GM19372 (cell line): ENCODE data around the gene ABCC1.
"Not testable (repeated sequence)": the region's sequence is repeated elsewhere in the genome, so short reads cannot be mapped to it uniquely, and the experiment has no call there.

Source experiments
- ATAC-seq: cut with Tn5 transposase; IDR thresholded peaks from one replicate; pipeline ENCODE4 v1.9.1; 2021; ENCODE audit warnings: mild to moderate bottlenecking, low read depth, moderate library complexity; ENCODE audit not compliant: unreplicated experiment

ABCC1 gene

DNA sequence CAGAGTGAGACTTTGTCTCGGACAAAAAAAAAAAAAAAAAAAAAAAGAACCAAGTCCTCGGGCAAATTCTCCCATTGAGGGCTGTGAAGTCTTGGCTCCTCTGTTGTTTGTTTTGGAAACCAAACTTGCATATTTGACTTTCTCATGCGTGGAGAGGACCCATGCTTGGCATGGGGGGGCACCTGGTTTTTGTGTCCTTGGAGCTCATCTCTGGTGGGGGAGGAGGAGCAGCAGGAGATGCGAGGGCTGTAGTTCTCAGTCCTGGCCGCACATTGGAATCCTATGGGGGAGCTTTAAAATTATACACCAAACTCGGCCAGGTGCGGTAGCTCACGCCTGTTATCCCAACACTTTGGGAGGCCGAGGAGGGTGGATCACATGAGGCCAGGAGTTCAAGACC lies 199.3 kb downstream of the ABCC1 start:
- no peak for ATAC-seq

DNA sequence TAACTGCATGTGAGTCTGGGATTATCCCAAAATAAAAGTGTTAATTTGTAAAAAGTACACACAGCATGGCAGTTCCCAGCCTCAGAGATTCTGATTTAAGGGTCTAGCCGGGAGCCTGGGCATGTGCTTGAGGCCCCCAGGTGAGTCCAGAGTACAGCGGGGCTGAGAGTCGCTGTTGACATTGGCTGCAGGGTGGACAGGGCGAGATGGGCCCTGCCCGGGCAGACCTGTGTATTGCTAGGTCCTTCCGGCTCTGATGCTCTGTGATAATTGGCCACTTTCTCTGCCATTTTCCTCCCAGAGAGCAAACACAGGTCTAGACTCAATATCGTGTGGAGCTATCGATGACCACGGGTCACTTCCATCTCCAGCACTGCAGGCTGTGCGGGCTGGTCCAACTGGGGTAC lies 200.3 kb downstream of the ABCC1 start:
- ATAC-seq = no peak

DNA sequence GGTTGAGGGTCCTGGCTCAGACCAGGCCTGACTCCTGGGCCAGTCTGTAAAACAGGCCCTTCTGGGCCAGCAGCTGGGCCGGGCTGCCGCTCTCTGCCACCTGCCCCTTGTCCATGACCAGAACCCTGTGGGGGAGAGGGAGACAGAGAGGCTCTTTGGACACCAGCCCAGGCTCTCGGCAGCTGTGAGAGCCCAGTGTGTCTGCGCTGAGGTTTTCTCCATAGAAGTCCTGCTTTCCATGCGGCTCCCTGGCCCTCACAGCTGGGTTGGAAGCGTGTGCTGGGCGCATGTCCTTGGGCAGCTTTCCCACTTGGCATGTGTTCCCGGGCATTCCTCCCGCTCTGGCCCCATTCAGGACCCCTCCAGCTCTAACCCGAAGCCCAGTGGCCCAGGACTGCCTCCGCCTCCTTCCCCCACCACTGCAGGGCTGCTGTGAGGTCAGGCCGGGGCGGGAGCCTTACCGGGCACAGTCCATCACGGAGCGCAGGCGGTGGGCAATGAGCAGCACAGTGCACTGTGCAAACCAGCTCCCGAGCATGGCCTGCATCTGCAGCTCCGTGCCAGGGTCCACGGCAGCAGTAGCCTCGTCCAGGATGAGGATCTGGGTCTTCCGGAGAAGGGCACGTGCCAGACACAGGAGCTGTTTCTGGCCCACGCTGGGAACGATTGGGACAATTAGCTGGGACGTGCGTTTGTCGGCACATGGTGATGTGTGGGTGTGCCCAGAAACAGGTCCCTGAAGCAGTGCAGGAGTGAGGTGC lies 200.9 kb downstream of the ABCC1 start:
- no peak for ATAC-seq

DNA sequence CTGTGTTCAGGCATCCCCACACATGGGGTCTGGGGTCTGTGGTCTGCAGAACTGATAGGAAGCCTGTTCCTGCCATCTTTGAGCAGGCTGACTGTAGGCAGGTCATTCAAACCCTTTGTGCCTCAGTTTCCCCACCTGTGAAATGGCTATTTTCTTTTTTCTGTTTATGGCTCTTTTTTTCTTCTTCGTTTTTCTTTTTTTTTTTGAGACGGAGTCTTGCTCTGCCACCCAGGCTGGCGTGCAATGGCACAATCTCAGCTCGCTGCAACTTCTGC lies 201.4 kb downstream of the ABCC1 start:
- no peak for ATAC-seq

DNA sequence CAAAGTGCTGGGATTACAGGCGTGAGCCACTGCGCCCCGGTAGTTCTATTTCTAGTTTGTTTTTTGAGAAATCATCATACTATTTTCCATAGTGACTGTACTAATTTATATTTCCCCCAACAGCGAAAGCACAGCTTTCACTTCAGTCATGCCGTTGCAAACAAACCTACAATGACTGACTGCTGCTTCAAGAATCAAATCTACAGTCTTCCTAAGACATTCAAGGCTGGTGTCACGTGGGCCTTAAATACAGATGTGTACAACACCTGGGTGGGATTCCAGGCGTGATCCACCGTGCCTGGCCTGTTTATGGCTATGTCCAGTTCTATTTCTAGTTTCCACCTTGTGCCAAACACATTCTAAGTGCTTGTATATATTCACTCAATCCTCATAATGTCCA lies 201.9 kb downstream of the ABCC1 start:
- ATAC-seq = no peak

DNA sequence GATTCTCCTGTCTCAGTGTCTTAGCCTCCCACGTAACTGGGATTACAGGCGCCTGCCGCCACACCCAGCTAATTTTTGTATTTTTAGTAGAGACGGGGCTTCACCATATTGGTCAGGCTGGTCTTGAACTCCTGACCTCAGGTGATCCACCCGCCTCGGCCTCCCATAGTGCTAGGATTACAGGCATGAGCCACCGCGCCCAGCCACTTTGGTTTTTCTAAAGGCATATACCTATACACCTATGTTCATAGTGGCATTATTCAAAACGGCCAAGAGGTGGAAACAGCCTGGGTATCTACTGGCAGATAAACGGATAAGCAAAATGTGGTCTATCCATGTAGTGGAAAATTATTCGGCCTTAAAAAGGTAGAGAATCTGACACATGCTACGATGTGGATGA lies 203.6 kb downstream of the ABCC1 start:
- ATAC-seq = not testable (repeated sequence)

DNA sequence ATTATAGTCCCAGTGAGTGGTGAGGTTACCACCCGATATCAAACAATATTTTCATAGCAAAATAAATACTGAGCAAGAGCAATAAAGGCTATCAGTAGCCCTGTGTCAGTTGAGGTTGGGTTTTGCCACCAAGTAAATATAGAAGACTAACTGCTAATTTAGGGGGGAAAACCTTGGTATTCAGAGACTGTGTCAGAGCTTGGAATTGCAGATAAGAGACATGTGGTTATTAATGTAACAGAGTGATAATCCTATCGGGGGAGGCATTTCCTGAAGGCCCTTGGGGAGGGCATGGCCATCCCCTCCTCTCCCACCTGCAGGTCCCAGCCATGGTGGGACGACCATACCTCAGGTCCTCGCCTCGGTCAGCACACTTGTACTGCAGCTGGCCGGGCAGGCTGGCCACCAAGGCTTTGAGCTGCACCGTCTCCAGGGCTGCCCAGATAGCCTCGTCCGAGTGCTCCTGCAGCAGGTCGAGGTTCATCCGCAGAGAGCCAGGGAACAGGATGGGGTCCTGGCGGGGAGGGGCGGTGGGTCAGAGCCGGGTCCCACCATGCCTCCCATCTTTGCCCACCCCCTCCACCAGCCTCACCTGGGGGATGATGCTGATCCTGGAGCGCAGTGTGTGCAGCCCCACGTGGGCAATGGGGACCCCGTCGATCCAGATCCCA lies 205.0 kb downstream of the ABCC1 start:
- ATAC-seq = no peak

DNA sequence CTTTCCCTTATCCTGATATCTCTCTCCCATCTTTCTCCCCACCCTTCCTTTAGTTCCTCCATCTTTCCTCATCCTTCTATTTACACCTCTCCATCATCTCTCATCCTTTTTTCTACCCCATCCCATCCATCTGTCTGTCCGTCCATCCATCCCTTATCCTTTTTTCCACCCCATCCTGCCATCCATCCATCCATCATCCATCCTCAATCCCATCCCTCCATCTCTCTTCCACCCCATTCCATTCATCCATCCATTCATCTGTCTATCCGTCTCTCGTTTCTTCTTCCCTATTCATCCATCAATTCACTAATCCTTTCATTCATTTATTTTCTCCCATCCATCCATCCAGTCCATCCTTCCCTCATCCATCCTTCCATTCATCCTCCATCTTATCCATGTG lies 205.8 kb downstream of the ABCC1 start:
- ATAC-seq = no peak

DNA sequence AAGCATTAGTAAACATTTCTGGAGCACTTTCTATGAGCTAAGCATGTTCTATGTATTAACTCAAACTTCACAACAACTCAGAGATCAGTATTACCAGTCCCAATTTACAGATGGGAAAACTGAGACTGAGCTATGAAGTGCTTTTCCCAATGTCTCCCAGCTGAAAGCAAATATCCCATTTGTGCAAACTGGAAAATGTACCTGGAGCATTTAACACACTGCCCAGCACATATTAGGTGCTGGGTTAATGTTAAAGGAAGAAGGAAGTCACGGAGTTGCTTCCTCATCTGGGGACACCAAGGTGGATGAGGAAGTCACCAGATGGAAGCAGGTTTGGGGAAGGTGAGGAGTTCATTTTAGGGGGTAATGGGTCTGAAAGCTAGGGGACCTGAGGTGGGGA lies 207.8 kb downstream of the ABCC1 start:
- no peak for ATAC-seq

DNA sequence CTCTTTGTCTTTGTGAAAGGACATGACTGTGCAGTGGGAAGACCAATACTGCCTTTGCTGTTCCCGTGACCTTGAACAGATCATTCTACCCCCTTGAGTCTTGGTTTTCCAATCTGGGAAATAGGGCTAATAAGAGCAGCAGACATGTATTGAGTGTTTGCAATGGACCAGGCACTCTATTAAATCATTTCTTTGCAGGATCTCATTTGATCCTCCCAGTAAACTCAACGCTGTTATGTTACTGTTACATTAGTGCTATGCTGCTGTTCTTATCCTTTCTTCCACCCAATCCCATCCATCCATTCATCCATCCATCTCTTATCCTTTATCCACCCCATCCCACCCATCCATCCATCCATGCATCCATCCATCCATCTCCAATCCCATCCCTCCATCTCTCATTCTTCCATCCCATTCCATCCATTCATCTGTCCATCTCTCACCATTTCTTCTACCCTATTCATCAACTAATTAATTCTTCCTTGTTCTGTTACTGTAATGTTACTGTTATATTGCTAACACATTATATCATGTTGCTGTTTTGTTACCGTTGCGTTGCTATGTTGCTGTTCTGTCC lies 208.8 kb downstream of the ABCC1 start:
- ATAC-seq = no peak

DNA sequence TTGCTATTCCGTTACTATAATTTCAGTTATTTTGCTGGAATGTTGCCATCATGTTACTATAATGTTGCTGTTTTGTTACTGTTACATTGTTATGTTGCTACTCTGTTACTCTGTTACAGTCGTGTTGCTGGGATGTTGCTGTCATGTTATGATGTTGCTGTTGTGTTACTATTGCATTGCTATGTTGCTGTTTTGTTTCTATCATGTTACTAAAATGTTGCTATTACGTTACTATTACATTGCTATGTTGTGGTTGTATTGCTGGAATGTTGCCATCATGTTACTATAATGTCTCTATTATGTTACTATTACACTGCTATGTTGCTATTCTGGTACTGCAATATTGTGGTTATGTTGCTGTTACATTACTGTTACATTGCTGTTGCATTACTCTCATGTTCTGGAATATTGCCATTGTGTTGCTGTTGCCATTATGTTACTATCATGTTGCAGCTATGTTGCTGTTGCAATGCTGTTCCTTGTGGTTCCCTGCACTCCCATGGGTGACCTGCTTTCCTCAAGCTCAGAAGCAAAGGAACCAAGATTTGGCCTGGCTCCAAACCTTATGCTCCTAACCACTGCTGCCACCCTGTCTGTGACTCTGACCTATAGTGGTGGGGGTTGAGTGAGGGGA lies 209.4 kb downstream of the ABCC1 start:
- no peak for ATAC-seq

DNA sequence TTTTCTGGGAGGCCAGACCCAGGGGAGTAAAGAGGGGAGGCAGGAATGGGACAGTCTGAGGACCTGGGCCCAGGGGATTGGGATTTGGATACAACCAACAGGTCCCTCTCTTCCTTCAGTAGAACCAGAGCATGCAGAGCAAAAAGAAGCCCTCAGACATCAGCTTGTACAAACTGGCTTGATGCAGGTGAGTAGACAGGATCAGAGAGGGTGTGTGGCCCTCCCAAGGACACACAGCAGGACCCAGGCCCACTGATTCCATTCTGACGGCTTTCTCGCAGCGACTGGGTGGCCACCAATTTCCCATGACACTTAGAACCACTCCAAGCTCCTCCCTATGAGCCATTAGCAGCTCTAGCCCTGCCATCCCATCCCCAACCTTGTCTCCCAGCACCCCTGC lies 210.2 kb downstream of the ABCC1 start:
- ATAC-seq = no peak

DNA sequence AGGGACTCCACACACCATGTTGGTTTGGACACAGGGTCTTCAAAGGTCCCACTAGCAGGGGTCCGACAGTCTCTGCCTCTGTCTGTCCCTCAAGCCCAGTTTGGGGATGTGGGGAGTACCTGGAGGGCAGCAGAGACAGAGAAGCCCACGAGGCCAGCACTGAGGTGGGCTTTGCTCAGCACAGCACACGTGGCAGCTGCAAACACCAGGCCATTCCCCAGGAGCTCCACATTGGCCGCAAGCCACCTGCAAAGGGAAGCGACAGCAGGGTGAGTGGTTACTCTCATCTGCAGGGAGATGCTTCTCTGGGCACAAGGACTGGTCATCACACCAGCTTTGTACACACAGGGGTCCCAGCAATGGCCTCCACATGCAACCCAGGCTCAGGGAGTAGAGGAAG lies 211.9 kb downstream of the ABCC1 start:
- no peak for ATAC-seq

DNA sequence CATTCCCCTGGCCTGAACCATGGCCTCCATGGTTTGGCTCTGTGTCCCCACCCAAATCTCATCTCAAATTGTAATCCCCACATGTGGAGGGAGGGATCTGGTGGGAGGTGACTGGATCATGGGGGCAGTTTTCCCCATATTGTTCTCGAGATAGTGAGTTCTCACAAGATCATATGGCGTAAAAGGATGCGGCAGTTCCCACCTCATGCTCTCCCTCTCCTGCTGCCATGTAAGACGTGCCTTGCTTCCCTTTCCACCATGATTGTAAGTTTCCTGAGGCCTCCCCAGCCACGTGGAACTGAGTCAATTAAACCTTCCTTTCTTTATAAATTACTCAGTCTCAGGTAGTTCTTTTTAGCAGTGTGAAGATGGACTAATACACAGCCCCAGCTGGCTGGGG lies 212.4 kb downstream of the ABCC1 start:
- not testable (repeated sequence) for ATAC-seq

DNA sequence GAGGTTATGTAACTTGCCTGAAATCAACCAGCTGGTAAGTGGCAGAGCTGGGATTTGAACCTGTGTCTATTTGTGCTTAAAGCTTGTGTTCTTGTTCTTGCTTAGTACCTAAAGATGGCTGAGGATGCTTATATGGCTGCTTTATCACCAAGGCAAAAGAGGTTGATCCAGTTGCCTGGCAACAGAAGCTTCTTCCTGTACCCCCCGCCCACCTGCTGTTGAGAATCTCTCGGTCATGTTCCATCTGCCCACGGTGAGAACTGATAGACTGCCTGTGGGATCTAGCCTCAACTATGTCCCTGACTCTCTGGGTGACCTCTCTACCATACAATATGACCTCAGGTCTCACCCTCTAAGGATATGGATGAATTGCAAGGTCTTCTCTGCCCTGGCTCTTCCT lies 213.2 kb downstream of the ABCC1 start:
- ATAC-seq = no peak

DNA sequence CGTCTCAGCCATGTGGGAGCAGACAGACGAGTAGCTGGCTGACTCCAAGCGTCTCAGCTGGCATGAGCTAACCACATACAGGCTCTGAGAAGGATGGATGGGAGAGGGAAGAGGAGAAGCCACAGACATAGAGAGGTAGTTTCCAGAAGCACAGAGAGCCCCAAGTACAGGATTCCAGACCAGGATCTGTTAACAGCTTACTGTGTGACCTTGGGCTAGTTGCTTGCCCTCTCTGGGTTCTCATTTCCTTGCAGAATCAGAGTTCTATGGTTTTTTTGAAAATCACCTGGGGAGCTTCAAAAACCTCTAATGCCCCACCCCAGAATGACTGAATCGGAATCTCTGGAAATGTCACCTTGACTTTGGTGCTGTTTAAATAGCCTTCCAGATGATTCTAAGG lies 213.7 kb downstream of the ABCC1 start:
- ATAC-seq = no peak

DNA sequence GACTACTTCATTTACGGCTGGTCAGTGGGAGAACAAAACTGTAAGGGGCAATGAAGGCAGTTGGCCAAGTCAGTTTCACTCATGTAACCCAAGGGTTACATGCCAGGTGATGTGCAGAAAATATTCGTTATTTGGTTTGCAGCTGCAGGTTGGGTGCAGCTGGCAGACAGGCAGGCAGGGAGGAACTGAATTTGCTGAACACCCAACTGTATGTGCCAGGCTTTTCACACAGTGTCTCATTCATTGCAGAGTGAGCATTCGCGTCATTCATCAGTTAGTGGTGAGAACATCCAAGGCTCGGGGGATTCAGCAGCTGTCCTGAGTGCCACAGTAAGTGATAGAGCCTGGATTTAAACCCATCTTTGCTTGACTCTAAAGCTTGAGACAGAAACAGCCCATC lies 214.2 kb downstream of the ABCC1 start:
- no peak for ATAC-seq

DNA sequence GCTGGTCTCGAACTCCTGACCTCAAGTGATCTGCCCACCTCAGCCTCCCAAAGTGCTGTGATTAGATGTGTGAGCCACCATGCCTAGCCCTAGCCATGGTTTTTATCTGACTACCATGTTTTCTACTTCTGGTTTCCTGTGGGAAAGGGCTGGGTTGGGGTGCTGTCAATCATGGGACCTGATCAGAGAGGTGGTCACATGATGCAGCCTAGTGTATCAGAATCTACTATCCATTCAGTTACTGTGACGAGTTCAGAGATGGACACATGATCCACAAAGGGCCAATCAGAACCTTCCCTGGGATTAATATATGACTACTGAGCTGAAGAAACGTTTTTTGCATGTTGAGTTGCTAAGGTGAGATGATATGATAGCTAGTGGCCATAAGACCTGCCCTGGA lies 214.8 kb downstream of the ABCC1 start:
- no peak for ATAC-seq

DNA sequence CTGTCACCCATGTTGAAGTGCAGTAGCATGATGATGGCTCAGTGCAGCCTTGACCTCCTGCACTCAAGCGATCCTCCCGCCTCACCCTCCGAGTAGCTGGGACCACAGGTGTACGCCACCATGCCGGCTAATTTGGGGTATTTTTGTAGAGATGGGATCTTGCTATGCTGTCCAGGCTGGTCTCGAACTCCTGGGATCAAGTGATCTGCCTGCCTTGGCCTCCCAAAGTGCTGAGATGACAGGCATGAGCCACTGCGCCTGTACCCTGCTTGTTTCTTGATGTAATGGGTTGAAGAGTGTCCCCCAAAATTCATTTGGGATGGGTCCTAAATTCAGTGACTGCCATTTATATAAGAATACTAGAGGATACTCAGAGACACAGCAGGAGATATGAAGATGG lies 216.7 kb downstream of the ABCC1 start:
- ATAC-seq = no peak

DNA sequence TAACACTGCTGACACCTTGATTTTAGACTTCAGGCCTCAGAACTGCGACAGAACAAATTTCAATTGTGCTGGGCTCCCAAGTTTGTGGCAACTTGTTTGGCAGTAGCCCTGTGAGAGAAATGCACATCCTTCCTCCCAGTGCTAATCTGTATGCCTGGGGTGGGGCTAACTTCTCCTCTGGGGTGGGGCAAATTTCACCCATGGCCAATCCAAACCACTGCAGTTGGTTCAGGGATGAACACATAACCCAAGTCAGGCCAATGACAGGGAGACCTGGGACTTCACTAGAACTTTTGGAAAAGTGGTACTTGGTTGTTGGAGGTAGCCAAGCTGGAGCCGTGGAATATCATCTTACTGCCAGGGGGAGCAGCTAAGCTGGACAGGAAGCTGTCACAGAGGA lies 217.5 kb downstream of the ABCC1 start:
- ATAC-seq = no peak

DNA sequence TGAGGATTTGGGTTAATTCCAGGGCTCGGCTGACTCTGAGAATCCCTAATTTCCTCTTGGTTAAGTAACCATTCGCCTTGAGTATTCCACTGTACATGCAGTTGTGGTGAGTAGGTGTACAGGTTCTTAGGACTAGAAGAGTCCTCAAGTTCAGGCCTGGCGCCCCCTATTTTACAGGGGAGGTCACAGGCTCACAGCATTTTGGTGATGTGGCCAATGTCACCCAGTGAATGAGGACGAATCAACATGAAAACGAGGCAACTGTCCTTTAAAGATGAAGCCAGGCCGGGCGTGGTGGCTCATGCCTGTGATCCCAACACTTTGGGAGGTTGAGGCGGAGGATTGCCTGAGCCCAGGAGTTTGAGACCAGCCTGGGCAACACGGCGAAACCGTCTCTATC lies 218.5 kb downstream of the ABCC1 start:
- no peak for ATAC-seq

DNA sequence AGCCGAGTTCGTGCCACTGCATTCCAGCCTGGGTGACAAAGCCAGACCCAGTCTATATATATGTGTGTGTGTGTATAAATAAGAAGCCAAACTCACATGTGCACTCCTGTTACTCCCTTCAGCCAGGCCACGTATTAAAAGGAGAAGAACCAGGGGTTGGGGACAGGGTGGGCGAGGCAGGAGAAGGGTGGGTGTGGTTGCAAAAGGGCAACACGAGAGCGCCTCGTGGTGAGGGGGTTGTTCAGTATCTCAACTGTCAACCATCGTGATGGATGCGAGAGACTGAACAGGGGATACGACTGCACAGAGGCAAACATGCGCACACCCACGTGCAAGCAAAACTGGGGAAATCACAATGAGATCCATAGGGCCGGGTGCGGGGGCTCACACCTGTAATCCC lies 219.0 kb downstream of the ABCC1 start:
- no peak for ATAC-seq
